Skin of body (tissue), 2 donors: ENCODE results near the gene ZNF565. TPM values are rescaled to one million over a fixed set of nuclear protein-coding genes. Genes with fewer than 3 reads are reported as not detected.
"Not testable (repeated sequence)": the region's sequence is repeated elsewhere in the genome, so short reads cannot be mapped to it uniquely, and the experiment has no call there.

Experiments
- DNase-seq: peaks from one replicate; lab custom pipeline; 2025; lab: John Stamatoyannopoulos, UW
- total RNA-seq: library from RNA; depleted of rRNA; stranded (reverse); fragments of >200 nt; gene quantifications from one replicate; pipeline ENCODE4 v1.2.3, GENCODE V29; 2014

Gene ZNF565
- 8.2 TPM for total RNA-seq

GRCh38 chr19:36214386-36215275, at the start of gene ZNF565, which contains the start of gene ZNF146:
Gene ZNF565 (minus strand): TSS chr19:36214665. CDS start chr19:36201985, 12,680 bp downstream.
Gene ZNF146 (plus strand): TSS chr19:36215106. CDS start chr19:36236441, 21,335 bp downstream.
- peak; percentile 99 for DNase-seq

DNA sequence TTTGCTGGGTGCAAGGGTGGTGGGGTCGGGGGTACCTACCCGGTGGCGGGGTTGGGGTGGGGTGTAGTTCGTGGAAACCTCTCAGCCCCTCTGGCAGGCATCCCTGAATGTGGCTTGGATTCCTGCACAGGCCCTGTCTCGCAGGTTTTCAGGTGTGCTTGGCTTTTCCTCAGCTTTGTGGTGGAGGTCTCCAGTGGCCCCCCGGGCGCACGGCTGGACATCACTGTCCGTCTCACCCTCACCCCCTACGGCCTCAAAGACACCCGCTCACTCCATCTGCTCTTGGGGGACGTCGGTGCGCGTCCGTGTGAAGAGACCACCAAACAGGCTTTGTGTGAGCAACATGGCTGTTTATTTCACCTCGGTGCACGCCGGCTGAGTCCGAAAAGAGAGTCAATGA, 44.7 kb upstream of the ZNF565 start:
- DNase-seq = no peak

GRCh38 chr19:36258028-36258875, 43.8 kb upstream of the ZNF565 start:
- no peak for DNase-seq

- no peak for DNase-seq
These were observed 43.0 kb upstream of the ZNF565 start for GRCh38 chr19:36257520-36257876.

- no peak for DNase-seq
These were observed 42.5 kb upstream of the ZNF565 start for GRCh38 chr19:36256853-36257519.

- DNase-seq = no peak
These were observed 41.6 kb upstream of the ZNF565 start for GRCh38 chr19:36256064-36256463.

- no peak for DNase-seq
These were observed 40.9 kb upstream of the ZNF565 start for GRCh38 chr19:36255316-36255715.

GRCh38 chr19:36254848-36255247, 40.4 kb upstream of the ZNF565 start:
- no peak for DNase-seq

- DNase-seq = no peak
These were observed 37.6 kb upstream of the ZNF565 start for GRCh38 chr19:36252047-36252446.

GRCh38 chr19:36246006-36246481, 31.6 kb upstream of the ZNF565 start:
- no peak for DNase-seq

GRCh38 chr19:36245210-36246005, 30.9 kb upstream of the ZNF565 start:
- no peak for DNase-seq

- DNase-seq = no peak
These were observed 29.6 kb upstream of the ZNF565 start for GRCh38 chr19:36244066-36244465.

DNA sequence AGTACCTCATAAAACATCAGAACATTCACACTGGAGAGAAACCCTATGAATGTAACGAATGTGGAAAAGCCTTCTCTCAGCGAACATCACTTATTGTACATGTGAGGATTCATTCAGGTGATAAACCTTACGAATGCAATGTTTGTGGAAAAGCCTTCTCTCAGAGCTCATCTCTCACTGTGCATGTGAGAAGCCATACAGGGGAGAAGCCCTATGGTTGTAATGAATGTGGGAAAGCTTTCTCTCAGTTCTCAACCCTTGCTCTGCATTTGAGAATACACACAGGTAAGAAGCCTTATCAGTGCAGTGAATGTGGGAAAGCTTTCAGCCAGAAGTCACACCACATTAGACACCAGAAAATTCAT, 22.5 kb upstream of the ZNF565 start:
- DNase-seq = no peak

- no peak for DNase-seq
These were observed 22.0 kb upstream of the ZNF565 start for GRCh38 chr19:36236304-36236945.

DNA sequence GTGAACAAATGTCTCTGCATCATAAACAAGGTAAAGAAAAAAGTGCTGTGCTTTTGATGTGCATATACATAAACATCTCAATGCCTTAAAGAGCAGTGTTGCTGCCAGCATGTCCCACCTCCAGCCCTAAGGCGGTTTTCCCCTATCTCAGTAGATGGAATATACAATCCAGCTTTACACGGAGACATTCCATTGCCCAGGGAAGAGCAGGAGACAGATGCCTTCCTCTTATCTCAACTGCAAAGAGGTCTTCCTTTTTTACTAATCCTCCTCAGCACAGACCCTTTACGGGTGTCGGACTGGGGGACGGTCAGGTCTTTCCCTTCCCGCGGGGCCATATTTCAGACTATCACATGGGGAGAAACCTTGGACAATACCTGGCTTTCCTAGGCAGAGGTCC, 19.2 kb upstream of the ZNF565 start:
- not testable (repeated sequence) for DNase-seq

GRCh38 chr19:36225219-36225892, 10.9 kb upstream of the ZNF565 start:
- no peak for DNase-seq

- no peak for DNase-seq
These were observed 8.0 kb upstream of the ZNF565 start for GRCh38 chr19:36222503-36222902.

GRCh38 chr19:36221474-36221873, 7.0 kb upstream of the ZNF565 start:
- DNase-seq = no peak

DNA sequence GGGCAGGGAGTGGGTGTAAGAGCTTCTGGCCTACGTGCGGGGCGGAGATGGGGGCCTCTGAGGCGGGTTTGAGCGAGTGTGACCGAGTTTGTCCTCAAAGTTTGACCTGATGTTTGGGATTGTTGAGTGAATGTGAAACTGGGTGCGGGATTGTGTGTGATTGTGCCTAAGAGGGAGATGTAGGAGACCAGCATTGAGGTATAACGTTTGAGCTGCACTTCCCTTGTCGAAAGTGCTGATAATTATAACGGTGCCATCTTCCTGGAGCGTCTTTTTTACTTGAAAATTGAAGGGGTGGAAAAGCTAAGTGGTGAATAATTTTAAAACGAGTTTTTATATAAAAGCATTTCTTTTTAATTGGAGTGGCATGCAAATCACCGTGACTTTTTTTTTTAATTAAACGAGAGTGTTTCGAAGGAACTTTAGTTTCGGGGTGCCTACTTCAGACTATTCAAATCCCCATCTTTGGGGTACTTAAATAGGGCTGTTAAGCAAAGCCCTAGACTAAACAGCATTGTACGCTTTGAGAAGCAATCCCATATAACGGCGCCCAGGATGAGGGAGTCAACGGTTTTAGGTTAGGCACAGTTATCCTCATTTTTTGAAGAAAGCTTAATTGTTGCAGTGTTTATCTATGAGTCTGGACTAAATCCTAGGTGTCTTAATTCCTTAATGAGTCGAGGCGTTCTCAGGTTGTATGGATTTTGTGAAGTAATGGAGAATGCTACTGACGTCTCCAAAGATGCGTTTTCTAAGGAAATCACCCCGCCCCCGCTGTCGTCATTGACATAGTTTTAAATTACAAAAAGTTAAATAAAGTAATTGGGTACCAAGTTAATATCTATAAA, 1.0 kb upstream of the ZNF565 start:
- peak; percentile 82 for DNase-seq
